ENCODE results near the gene CEP89. TPM values are rescaled to one million over a fixed set of nuclear protein-coding genes. Genes with fewer than 3 reads are reported as not detected.

Gene CEP89
- polyA plus RNA-seq, 1 donor (not counting 4 experiments of a cell fraction or from before 2014, with no cell fraction given), result 11.2 TPM

DNA sequence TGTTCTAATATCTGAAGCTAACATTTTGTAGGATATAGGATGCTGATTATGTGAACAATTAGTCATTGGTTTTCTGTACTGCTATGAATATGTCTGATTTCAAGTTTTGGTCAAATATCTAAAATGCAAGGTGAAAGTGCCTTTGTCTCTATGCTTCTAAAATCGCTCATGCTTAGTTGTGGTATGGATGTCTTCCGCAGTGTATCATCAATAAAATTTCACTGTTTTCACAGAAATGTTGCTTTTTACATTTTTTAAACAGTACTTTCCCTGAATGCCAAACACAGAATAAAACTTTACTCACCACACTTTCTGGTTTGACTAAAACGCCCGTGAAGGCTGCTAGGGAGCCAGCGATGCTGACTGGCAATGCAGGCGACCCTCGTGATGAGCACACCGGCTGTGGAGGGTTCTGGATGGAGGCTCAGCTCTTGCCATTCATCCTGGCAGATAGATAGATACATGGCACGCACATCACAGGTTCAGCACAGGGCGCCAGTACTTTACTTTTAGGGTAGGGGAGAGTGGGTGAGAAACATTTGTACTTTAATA is 142.3 kb downstream of the CEP89 start:
- H4K20me1 ChIP-seq (ENCODE audit: control insufficient read depth, extremely low read depth, insufficient read depth, low read length), result no peaks in the 10 kb centered on the region
- no peak overlapping the region for H3K27ac ChIP-seq (ENCODE audit: control insufficient read depth, insufficient read depth, low read length)
- H3K9me1 ChIP-seq (ENCODE audit: control insufficient read depth, extremely low read depth, insufficient read depth, low read length), result no peaks in the 10 kb centered on the region
- TF ChIP-seq CTCF (optimal IDR thresholded peaks at IDR 0.05 in 1 of 3, IDR thresholded peaks at IDR 0.05 in 1 of 3, conservative IDR thresholded peaks at IDR 0.05 in 1 of 3; ENCODE audit: extremely low read depth in 1 of 3, insufficient read depth in 2 of 3, low read length in 3 of 3) (no peak), EZH2 (IDR thresholded peaks at IDR 0.05; ENCODE audit: low read length) (no peak)
- H3K79me2 ChIP-seq (ENCODE audit: control insufficient read depth, insufficient read depth, low read length), result no peaks in the 10 kb centered on the region
- no peak for FAIRE-seq
- no peak for DNase-seq (ENCODE audit: low read depth, low spot score)
- H3K9ac ChIP-seq (ENCODE audit: control insufficient read depth, extremely low read depth, insufficient read depth, low read length), result no peak overlapping the region
- dilution Hi-C loops (cut with MboI; ENCODE audit: extremely low pct_ligation_motif_present, low sequenced_read_pairs), result no loop called here
- no peaks in the 10 kb centered on the region for H3K27me3 ChIP-seq (ENCODE audit: control insufficient read depth, extremely low read depth, insufficient read depth, low read length)
- H3K4me1 ChIP-seq (ENCODE audit: control insufficient read depth, extremely low read depth, insufficient read depth, low read length), result no peaks in the 10 kb centered on the region
- no peaks in the 10 kb centered on the region for H3K36me3 ChIP-seq (ENCODE audit: control insufficient read depth in 2 of 2, extremely low read depth in 1 of 2, insufficient read depth in 2 of 2, low read length in 2 of 2)
- no peak overlapping the region for H3K4me2 ChIP-seq (ENCODE audit: control insufficient read depth, extremely low read depth, insufficient read depth, low read depth, low read length)
- no peak overlapping the region for H3K4me3 ChIP-seq (ENCODE audit: control insufficient read depth in 2 of 3, extremely low read depth in 1 of 3, insufficient read depth in 2 of 3, low read depth in 1 of 3, low read length in 3 of 3)
- no peak overlapping the region for H2AFZ ChIP-seq (ENCODE audit: control insufficient read depth, low read length)
- H3K9me3 ChIP-seq (ENCODE audit: control insufficient read depth, low read depth, low read length), result no peaks in the 10 kb centered on the region

DNA sequence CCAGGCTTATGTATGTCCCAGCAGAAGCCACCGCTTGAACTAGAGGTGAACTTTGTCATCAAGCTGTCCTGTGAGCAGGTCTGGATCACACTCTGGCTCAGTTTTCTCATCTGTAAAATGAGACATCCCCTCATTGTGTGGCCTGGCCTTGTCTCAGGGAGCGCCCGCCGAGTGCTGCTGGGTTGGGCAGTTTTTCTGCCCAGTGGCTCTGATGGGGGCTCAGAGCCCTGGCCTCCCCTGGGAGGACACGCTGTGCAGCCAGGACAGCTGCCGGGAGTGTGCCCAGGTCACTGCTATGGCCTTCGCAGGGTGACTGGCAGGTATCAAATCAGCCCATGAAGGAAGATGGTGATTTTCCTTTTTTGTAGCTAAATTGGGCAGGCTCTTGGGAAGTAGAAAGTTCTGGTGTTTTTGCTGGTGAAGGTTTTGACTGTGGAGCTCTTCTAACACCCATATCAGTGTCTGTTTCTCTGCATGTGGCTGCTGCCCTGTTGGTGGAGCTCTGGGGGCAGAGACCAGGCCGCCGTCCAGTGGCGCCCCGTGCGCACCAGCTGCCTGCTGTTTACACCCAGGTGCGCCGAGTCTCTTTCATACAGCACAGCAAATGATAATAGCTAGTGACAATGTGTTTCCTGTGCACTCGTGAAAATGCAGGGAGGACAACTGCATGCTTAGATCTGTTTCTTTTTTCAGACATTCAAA is 143.0 kb downstream of the CEP89 start:
- H3K9me1 ChIP-seq (ENCODE audit: control insufficient read depth, extremely low read depth, insufficient read depth, low read length), result no peaks in the 10 kb centered on the region
- H3K27ac ChIP-seq (ENCODE audit: control insufficient read depth, insufficient read depth, low read length), result no peak overlapping the region
- dilution Hi-C loops (cut with MboI; ENCODE audit: extremely low pct_ligation_motif_present, low sequenced_read_pairs), result no loop called here
- no peaks in the 10 kb centered on the region for H3K9me3 ChIP-seq (ENCODE audit: control insufficient read depth, low read depth, low read length)
- no peaks in the 10 kb centered on the region for H3K79me2 ChIP-seq (ENCODE audit: control insufficient read depth, insufficient read depth, low read length)
- H3K9ac ChIP-seq (ENCODE audit: control insufficient read depth, extremely low read depth, insufficient read depth, low read length), result no peak overlapping the region
- H3K4me2 ChIP-seq (ENCODE audit: control insufficient read depth, extremely low read depth, insufficient read depth, low read depth, low read length), result no peak overlapping the region
- no peak for FAIRE-seq
- H3K4me1 ChIP-seq (ENCODE audit: control insufficient read depth, extremely low read depth, insufficient read depth, low read length), result no peaks in the 10 kb centered on the region
- DNase-seq (ENCODE audit: low read depth, low spot score), result no peak
- H3K4me3 ChIP-seq (ENCODE audit: control insufficient read depth in 2 of 3, extremely low read depth in 1 of 3, insufficient read depth in 2 of 3, low read depth in 1 of 3, low read length in 3 of 3), result no peak overlapping the region
- H4K20me1 ChIP-seq (ENCODE audit: control insufficient read depth, extremely low read depth, insufficient read depth, low read length), result no peaks in the 10 kb centered on the region
- peaks cover 5% of the 10 kb centered on the region for H3K27me3 ChIP-seq (ENCODE audit: control insufficient read depth, extremely low read depth, insufficient read depth, low read length)
- no peaks in the 10 kb centered on the region for H3K36me3 ChIP-seq (ENCODE audit: control insufficient read depth in 2 of 2, extremely low read depth in 1 of 2, insufficient read depth in 2 of 2, low read length in 2 of 2)
- no peak for TF ChIP-seq EZH2 (IDR thresholded peaks at IDR 0.05; ENCODE audit: low read length)
- no peak for TF ChIP-seq CTCF (optimal IDR thresholded peaks at IDR 0.05 in 1 of 3, IDR thresholded peaks at IDR 0.05 in 1 of 3, conservative IDR thresholded peaks at IDR 0.05 in 1 of 3; ENCODE audit: extremely low read depth in 1 of 3, insufficient read depth in 2 of 3, low read length in 3 of 3)
- H2AFZ ChIP-seq (ENCODE audit: control insufficient read depth, low read length), result no peak overlapping the region
